T1000 (cell line): ENCODE measurements around the gene BRSK2.

ENCODE experiments used
- DNase-seq: peaks from one replicate; lab custom pipeline; 2025; ENCODE audit warnings: mixed read lengths; lab: John Stamatoyannopoulos, UW

The BRSK2 gene

DNA sequence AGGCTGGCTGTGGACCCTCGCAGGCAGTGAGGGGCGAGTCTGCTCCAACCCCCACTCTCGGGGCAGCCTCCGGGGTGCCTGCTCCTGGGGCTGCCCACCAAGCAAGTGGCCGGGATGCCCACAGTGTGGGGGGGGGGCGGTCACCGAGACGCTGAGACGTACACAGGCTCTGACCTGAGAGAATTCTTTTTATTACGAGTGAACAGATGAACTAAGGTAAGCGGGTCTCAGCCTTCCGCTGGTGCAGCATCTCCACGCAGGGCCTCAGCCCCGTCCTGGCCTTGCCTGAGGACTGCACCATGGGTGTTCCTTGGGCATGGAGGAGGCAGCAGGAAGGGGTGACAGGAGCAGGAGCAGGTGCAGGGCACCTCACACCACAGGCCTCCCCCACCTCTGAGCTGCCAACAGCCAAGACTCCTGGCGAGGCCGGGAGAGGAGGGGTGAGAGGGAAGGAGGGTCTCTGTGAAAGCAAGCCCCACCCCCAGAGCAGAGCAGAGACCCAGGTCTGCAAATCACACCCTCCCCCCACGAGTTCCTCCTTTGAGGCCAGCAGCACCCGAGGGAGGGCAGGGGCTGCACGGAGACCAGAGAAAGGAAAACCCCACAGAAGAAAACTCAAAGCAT is 79.7 kb downstream of the BRSK2 start:
- DNase-seq, result no peak

DNA sequence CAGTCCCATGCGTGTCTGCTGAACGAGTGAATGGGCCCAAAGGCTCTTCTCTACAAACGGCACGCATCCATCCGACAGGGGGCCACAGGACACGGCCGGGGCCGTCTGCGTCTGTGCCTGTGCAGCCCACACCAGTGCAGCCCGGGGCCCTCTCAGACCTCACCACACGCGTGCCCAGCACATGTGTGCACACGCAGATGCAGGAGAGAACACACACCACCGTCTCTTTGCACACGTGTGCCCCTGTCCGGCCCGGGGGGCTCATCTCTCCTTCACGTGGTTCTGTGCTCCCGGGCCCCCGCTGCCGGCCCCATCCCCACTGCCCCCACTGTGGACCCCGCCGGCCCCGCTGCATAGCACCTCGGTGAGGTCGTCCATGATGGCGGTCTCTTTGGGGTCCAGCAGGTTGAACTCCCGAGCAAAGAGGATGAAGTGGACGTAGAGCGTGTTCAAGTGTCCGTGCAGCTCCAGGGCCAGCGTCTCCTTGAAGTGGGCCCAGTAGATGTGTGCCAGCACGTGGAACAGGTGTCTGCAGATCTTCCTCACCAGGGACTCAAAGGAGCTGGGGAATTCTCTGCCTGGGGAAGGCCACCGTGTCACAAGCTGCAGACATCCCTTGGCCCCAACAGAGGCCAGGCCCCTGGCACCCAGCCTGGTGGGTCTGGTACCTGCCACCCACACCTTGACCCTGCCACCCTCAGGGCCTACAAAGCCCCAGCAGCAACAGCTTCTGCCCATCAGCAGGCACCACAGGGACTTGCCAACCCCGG is 80.4 kb downstream of the BRSK2 start:
- DNase-seq, result no peak

- DNase-seq, result no peak
Measured at GRCh38 chr11:1470681-1471611, 81.2 kb downstream of the BRSK2 start.

DNA sequence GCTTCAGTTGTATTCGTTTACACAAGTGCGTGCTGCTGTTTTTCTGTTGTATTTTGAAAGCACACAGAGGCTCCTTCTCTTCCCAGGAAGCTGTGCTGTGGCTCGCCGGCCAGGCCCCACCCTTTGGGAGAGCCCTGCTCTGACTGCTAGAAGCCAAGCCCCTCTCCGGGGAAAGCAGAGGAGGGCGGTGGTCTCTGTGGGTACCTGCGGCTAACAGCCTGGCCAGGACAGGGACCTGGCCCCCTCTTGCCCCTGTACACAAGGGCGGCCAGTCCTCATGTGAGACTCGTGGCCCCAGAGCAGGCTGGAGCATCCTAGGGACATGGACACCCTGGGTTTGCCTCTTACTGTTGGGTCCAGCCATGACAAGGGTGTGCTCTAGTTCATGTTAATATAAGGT is 82.0 kb downstream of the BRSK2 start:
- no peak for DNase-seq

DNA sequence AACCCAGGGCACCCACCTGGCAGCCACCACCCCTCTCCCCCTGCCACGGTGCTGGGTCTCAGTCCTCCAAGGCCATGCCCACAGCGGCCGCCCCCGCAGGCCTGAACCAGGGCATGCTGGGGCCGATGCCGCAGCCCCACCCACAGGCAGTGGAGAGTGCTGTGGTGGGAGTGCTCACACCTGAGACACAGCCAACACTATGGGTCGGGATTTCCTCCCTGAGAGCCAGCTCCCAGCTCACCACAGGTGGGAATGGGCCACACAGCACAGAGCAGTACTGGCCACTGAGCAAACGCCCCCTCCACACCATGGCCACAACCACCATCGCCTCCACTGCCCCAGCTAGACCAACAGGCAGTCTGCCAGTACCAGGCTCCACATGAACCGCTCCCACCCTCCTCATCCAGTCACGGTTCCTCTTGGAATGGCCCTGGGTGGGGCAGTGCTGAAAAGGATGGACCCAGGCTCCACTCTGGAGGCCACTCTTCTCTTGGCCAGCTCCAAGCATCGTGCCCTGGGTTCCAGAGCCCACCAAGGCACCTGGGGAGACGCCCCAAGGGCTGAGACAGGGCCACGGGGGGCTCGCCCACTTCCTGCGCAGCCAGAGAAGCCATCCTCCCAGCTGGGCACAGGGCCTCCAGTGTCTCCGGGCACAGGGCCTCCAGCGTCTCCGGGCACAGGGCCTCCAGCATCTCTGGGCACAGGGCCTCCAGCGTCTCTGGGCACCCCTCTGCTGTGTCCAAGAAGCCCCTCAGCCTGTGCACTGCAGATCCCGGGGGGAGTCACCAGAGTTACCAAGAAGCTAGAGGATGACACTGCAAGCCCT is 82.7 kb downstream of the BRSK2 start:
- DNase-seq, result no peak

DNA sequence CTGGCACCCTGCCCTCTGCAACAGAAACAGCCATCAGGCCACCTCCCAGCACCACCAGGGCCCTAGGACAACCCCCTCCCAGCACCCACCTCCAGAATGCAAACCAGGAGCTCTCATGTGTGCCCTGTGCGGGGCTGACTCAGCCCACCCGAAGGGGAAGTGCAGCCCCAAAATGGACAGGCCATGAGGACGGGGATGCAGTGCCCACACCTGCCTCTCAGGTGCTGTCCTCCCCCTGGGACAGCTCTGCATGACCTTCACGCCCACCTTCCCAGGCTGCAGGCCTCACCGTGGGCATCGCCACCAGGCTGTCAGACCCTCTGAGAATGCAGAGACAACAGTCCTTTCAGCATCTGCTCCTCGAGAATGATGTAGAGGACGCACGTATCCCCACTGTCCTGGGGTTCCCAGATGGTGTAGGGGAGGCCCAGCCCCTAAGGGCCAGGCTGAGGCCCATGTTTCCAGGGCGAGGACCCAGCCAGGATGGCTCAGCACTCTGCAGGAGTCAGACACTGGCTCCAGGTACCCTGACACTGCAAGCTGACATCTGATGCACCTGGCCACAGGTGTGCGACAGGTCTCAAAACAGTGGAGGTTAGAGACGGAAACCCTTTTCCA is 83.4 kb downstream of the BRSK2 start:
- DNase-seq, result no peak

- no peak for DNase-seq
Measured at GRCh38 chr11:1473786-1474185, 84.1 kb downstream of the BRSK2 start.

DNA sequence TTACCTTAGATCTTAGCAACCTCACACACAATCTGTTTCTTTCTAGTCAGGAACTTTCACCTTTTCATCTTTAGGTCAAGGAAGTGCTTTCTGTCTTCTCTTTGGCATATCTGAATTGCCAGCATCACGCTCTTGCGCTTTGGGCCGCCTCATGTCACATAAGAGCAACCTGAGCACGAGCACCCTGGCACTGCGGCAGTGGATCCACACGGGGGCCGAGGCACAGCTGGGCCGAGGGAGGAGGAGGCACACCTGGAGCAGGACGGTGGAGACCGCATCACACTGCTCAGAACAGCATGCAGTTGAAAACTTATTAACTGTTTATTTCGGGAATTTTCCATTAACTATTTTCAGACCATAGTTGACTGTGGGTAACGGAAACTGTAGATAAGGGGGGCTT is 86.1 kb downstream of the BRSK2 start:
- DNase-seq, result no peak

DNA sequence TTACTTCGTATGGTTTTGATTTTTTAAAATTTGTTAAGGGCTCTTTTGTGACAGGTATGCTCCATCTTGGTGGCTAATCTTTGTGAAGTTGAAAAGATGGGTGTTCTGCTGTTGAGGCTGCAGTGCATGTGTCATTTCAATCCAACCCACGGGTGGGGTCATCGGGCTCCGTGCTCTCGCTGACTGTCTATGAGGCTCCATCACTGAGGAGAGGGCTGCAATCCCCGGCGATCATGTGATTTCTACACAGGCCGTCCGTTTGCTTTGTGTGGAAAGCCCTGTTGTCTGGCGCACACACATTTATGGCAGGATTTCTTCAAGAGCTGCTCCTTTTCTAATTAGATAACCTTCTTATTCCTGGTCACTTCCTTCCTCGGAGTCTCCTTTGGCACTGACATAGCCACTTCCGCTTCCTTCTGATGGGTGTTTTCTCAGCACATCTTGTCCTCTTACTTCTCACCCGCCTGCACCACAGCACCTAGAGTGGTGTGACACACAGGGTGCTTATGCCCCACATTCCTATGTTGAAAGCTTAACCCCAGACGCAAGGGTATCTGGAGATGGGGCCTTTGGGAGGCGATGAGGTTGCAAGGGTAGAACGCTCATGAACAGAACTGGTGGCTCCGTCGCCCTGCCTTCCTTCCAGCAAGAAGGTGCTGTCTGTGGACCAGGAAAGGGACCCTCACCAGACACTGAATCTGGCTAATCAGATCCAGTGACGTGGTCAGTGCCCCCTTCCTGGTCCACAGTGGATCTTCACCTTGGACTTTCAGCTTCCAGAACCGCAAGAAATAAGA is 87.4 kb downstream of the BRSK2 start:
- no peak for DNase-seq

DNA sequence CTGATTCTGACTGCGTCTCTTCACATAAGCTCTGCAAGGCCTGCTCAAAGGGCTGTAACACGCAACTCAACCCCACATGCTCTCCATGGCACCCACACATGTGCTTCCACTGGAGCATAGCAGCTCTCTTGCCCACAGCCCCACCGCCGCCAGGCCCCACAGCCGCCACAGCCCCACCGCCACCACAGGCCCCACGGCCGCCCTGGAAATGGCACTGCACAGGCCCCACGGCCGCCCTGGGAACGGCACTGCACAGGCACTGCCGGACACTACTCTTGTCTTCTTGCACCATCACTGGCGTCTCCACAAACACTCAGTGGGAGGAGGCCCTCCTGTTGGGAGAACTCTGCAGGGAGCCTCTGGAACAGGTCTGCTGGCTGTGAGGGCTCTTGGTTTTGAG is 88.3 kb downstream of the BRSK2 start:
- no peak for DNase-seq

DNA sequence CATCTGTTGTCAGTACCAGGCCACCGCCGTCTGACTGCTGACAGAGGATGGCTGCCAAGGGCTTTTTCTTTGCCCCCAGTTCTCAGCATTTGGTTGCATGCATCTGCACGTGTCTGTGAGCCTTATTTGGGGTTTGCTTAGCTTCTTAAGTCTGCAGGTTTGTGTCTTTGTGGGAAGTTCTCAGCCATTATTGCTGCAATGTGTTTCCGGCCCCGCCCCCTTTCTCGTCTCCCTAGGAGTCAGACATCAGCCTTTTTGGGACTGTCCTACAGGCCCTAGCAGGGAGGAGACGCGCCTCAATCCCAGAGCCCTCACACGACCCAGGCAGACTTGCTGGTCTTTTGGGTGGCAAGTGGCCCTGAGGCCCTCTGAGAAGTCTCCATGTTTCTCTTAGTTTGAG is 88.8 kb downstream of the BRSK2 start:
- DNase-seq, result no peak

DNA sequence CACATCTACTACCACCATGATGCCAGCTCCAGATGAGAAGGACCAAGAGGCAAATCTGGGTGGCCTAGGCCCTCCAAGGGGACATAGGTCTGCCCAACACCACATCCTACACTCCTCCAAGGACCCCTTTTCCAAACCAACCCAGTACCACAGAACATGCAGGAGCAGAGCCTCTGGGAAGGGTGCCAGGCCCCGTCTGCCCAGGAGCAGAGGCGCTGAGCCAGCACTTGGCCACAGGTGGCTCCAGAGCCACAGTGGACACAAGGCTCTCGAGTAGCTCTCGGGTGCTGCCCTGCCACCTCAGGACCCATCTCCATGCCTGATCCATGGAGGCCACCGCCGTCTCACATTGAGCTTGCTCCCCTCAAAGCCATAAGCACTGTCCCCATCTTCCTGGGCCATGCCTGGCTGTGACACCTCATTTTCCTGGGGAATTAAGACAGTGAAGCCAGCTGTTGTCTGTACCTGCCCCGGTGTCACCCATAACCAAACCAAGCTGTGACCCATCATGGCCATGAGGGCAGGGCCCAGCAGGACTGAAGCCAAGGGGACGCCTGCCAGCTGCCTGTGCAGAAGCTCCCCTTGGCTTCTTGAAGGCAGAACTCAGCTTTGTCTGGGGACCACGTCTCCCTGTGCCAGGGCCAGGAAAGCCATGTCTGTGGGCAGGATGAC is 89.4 kb downstream of the BRSK2 start:
- DNase-seq, result no peak

DNA sequence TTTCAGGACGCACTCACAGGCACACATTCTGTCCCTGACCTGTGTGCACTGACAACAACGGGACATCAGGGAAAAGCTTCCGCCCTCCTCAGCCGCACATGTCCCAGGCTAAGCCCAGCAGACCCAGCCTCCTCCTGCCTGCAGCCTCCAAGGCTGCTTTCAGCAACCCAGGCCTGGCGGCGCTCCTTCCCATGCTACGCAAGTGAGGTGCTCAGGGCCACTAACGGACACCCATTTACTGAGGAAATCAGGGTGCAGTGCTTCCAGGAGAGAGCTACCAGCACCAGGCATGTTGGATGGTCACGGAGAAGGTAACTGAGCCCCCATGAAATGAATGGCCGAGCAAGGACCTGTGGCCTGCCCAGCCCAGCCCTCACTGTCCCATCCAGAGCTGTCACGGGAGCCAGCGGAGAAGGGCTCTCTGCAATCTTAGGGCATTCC is 90.0 kb downstream of the BRSK2 start:
- DNase-seq, result no peak

DNA sequence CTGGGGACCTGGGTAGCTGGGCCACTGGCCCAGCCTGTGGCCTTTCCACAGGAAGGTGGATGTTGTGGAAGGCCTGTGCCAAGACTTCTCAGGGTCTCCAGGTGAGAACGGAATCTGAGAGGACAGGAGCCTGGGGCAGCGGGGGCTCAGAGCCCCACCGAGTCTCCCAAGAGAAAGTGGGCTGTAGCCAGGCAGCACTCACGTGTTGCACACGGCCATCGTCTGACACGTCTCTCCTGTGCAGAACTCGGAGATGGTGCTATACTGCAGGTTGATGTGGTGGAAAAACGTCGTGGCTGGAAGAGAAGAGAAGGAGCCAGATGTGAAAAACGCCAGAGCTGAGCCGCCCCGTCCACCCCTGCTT is 90.4 kb downstream of the BRSK2 start:
- DNase-seq, result no peak

- DNase-seq, result no peak
Measured at GRCh38 chr11:1480555-1481482, 91.1 kb downstream of the BRSK2 start.

GRCh38 chr11:1481483-1481825 is 91.7 kb downstream of the BRSK2 start:
- DNase-seq, result no peak

DNA sequence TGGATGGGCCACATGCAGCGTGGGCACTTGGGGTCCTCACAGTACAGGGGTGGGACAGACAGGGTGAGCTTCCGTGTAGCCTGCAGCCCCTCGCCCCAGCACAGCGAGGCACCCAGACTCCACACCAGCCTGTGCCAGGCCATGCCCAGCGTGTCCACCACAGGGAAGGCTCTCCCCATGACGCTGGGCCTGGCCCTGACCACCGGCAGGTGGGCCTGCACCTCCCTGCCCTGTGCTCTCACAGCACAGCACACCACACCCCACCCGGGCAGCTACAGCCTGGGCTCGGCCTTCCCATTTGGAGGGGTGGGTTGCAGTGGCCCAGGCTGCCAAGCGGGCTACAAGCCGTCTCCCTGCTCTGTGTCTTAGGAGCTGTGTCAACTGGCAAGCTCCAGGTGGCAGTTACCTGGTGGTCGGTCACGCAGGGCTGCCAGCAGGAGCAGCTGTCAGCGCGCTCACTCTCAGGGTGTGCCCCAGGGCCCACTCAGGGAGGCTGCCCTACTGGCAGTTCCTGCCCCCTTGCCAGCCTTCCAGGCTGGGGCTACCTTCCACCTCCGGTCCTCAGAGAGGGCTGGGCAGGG is 92.2 kb downstream of the BRSK2 start:
- no peak for DNase-seq

DNA sequence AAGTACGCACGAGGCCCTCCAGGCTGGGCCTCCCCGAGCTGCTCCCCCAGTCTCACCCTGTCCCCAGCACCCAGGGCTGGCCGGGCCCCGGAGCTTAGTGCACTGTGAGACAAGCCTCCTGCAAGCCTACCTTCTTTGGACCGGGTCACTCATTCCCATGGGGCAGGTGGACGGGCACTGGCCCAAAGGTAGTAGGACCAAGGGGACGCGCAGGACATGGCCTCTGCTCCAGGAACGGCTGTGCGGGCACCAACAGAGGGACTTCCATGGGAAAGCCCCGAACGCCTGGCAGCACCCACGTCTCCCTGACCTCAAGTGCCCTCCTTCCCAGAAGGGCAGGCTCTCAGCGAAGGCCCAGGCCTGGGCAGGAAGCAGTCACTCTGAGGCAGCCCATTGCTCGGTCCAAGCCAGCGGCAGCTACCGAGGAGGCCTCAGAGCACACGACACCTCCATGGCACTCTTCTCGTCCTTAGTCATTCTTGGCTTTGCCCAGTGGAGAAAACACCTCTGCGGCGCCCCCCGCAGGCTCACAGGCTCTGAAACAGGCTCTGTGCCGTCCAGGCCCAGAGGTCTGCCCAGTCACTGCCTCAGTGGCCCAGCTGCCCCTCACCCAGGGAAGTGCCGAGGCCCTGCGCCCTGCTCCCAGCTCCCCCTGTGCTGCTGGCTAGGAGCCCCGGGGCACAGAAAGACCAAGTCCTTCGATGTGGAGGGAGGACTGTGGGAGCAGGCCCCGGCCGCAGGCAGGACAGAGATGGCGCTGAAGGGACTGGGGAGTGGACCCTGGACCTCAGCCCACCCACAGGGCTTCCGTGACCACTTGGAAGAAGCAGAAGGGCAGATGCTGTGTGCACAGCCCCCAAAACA is 93.1 kb downstream of the BRSK2 start:
- DNase-seq, result no peak
